Measurements from ENCODE around the gene KSR2.

Gene KSR2

GRCh38 chr12:117517219-117517739 lies 451.5 kb downstream of the KSR2 start:
- TF ChIP-seq EZH2 (IDR thresholded peaks at IDR 0.05; ENCODE audit: borderline replicate concordance, low read length) (no peak), CTCF (IDR thresholded peaks at IDR 0.05; ENCODE audit: low read length) (no peak)
- H3K9me2 ChIP-seq (ENCODE audit: low read depth, low read length): no peaks in the 10 kb centered on the region
- H3K27ac ChIP-seq (ENCODE audit: low read depth, low read length, poor library complexity, severe bottlenecking): no peak overlapping the region
- no peak overlapping the region for H3K4me3 ChIP-seq (ENCODE audit: low read depth, low read length, poor library complexity, severe bottlenecking)
- H3K4me1 ChIP-seq (ENCODE audit: insufficient read depth, low read length, severe bottlenecking): no peaks in the 10 kb centered on the region
- no peak overlapping the region for H3K4me2 ChIP-seq (ENCODE audit: low read length)
- no peaks in the 10 kb centered on the region for H3K36me3 ChIP-seq (ENCODE audit: insufficient read depth, low read length)
- H4K20me1 ChIP-seq (ENCODE audit: insufficient read depth, low read length): no peaks in the 10 kb centered on the region
- H2AFZ ChIP-seq (ENCODE audit: low read length): no peak overlapping the region
- H3K9ac ChIP-seq (ENCODE audit: low read length): no peak overlapping the region
- H3K9me3 ChIP-seq (ENCODE audit: low read length): no peaks in the 10 kb centered on the region
- H3K27me3 ChIP-seq (ENCODE audit: insufficient read depth, low read length): no peaks in the 10 kb centered on the region; the same call in 1 of the 2 replicates
- H3K79me2 ChIP-seq (ENCODE audit: insufficient read depth, low read length): no peaks in the 10 kb centered on the region
- H3F3A ChIP-seq (ENCODE audit: insufficient read depth, low read length): no peaks in the 10 kb centered on the region

GRCh38 chr12:117516034-117516433 lies 452.8 kb downstream of the KSR2 start:
- TF ChIP-seq EZH2 (IDR thresholded peaks at IDR 0.05; ENCODE audit: borderline replicate concordance, low read length) (no peak), CTCF (IDR thresholded peaks at IDR 0.05; ENCODE audit: low read length) (no peak)
- Histone ChIP-seq H3K4me1 (ENCODE audit: insufficient read depth, low read length, severe bottlenecking) (no peaks in the 10 kb centered on the region), H3K9me3 (ENCODE audit: low read length) (no peaks in the 10 kb centered on the region), H2AFZ (ENCODE audit: low read length) (no peak overlapping the region), H3K9ac (ENCODE audit: low read length) (no peak overlapping the region), H3K4me3 (ENCODE audit: low read depth, low read length, poor library complexity, severe bottlenecking) (no peak overlapping the region), H3F3A (ENCODE audit: insufficient read depth, low read length) (no peaks in the 10 kb centered on the region), H3K9me2 (ENCODE audit: low read depth, low read length) (no peaks in the 10 kb centered on the region), H3K79me2 (ENCODE audit: insufficient read depth, low read length) (no peaks in the 10 kb centered on the region), H3K4me2 (ENCODE audit: low read length) (no peak overlapping the region), H3K27me3 (ENCODE audit: insufficient read depth, low read length) (no peaks in the 10 kb centered on the region; the same call in 1 of the 2 replicates), H3K36me3 (ENCODE audit: insufficient read depth, low read length) (no peaks in the 10 kb centered on the region), H4K20me1 (ENCODE audit: insufficient read depth, low read length) (no peaks in the 10 kb centered on the region), H3K27ac (ENCODE audit: low read depth, low read length, poor library complexity, severe bottlenecking) (no peak overlapping the region)

GRCh38 chr12:117514016-117514415 lies 454.8 kb downstream of the KSR2 start:
- Histone ChIP-seq H3K9me3 (ENCODE audit: low read length) (no peaks in the 10 kb centered on the region), H2AFZ (ENCODE audit: low read length) (no peak overlapping the region), H3K4me1 (ENCODE audit: insufficient read depth, low read length, severe bottlenecking) (no peaks in the 10 kb centered on the region), H3K27ac (ENCODE audit: low read depth, low read length, poor library complexity, severe bottlenecking) (no peak overlapping the region), H3K9ac (ENCODE audit: low read length) (no peak overlapping the region), H3K27me3 (ENCODE audit: insufficient read depth, low read length) (no peaks in the 10 kb centered on the region; the same call in 1 of the 2 replicates), H3K4me3 (ENCODE audit: low read depth, low read length, poor library complexity, severe bottlenecking) (no peak overlapping the region), H3K36me3 (ENCODE audit: insufficient read depth, low read length) (no peaks in the 10 kb centered on the region), H3K9me2 (ENCODE audit: low read depth, low read length) (no peaks in the 10 kb centered on the region), H4K20me1 (ENCODE audit: insufficient read depth, low read length) (no peaks in the 10 kb centered on the region), H3F3A (ENCODE audit: insufficient read depth, low read length) (no peaks in the 10 kb centered on the region), H3K4me2 (ENCODE audit: low read length) (no peak overlapping the region), H3K79me2 (ENCODE audit: insufficient read depth, low read length) (no peaks in the 10 kb centered on the region)
- TF ChIP-seq EZH2 (IDR thresholded peaks at IDR 0.05; ENCODE audit: borderline replicate concordance, low read length) (no peak), CTCF (IDR thresholded peaks at IDR 0.05; ENCODE audit: low read length) (no peak)
